ENCODE measurements around the gene DSCAM. TPM values are rescaled to one million over a fixed set of nuclear protein-coding genes. Genes with fewer than 3 reads are reported as not detected.

The DSCAM gene
- total RNA-seq, 2 experiments from 2014 or later, result not detected

GRCh38 chr21:40060083-40060677 lies 786.8 kb downstream of the DSCAM start:
- Mint-ChIP-seq H3K36me3 (ENCODE audit: low read depth) (no peaks in the 10 kb centered on the region), H3K4me3 (no peak overlapping the region), H3K9me3 (peaks cover 2% of the 10 kb centered on the region), H3K4me1 (ENCODE audit: low read depth) (no peaks in the 10 kb centered on the region), H3K27ac (no peak overlapping the region), H3K27me3 (peaks cover 6% of the 10 kb centered on the region)
- Histone ChIP-seq H3K4me3 (ENCODE audit: low read length) (no peak overlapping the region), H3K27ac (ENCODE audit: low read depth in 1 of 2, low read length in 2 of 2) (no peak overlapping the region), H3K4me1 (ENCODE audit: insufficient read depth, low read length) (no peaks in the 10 kb centered on the region), H3K27me3 (ENCODE audit: control insufficient read depth in 1 of 2, insufficient read depth in 2 of 2, low read length in 2 of 2) (peaks cover 0 to 2% of the 10 kb centered on the region in 2 experiments), H3K9me3 (ENCODE audit: control insufficient read depth in 1 of 2, insufficient read depth in 1 of 2, low read length in 2 of 2) (no peaks in the 10 kb centered on the region), H3K36me3 (ENCODE audit: insufficient read depth, low read length) (no peaks in the 10 kb centered on the region)
- intact Hi-C loops (cut with DNase I, micrococcal nuclease), result no loop called here
- POLR2A ChIA-PET, result no interaction called here
- no peak for TF ChIP-seq CTCF (IDR thresholded peaks at IDR 0.05)
- CTCF ChIA-PET, result no interaction called here
- no peak for ATAC-seq (ENCODE audit: poor library complexity)
- no peak for DNase-seq

- peaks cover 0 to 8% of the 10 kb centered on the region in 2 experiments for H3K9me3 ChIP-seq (ENCODE audit: control insufficient read depth in 1 of 2, insufficient read depth in 1 of 2, low read length in 2 of 2)
- intact Hi-C loops (cut with DNase I, micrococcal nuclease), result no loop called here
- H3K27me3 ChIP-seq (ENCODE audit: control insufficient read depth in 1 of 2, insufficient read depth in 2 of 2, low read length in 2 of 2), result no peaks in the 10 kb centered on the region
- no peak overlapping the region for H3K4me3 ChIP-seq (ENCODE audit: low read length)
- H3K36me3 Mint-ChIP-seq (ENCODE audit: low read depth), result no peaks in the 10 kb centered on the region
- H3K27me3 Mint-ChIP-seq, result peaks cover 4% of the 10 kb centered on the region
- ChIA-PET POLR2A (no interaction called here), CTCF (no interaction called here)
- no peak overlapping the region for H3K27ac ChIP-seq (ENCODE audit: low read depth in 1 of 2, low read length in 2 of 2)
- H3K4me3 Mint-ChIP-seq, result no peak overlapping the region
- peaks cover 2% of the 10 kb centered on the region for H3K9me3 Mint-ChIP-seq
- no peaks in the 10 kb centered on the region for H3K4me1 Mint-ChIP-seq (ENCODE audit: low read depth)
- ATAC-seq (ENCODE audit: poor library complexity) (no peak), DNase-seq (no peak)
- no peaks in the 10 kb centered on the region for H3K4me1 ChIP-seq (ENCODE audit: insufficient read depth, low read length)
- TF ChIP-seq CTCF (IDR thresholded peaks at IDR 0.05), result no peak
- no peak overlapping the region for H3K27ac Mint-ChIP-seq
- no peaks in the 10 kb centered on the region for H3K36me3 ChIP-seq (ENCODE audit: insufficient read depth, low read length)
These were observed 789.6 kb downstream of the DSCAM start for GRCh38 chr21:40057331-40057730.

- DNase-seq, result no peak
- ChIA-PET CTCF (no interaction called here), POLR2A (no interaction called here)
- H3K4me3 ChIP-seq (ENCODE audit: low read length), result no peak overlapping the region
- H3K9me3 ChIP-seq (ENCODE audit: control insufficient read depth in 1 of 2, insufficient read depth in 1 of 2, low read length in 2 of 2), result peaks cover 0 to 8% of the 10 kb centered on the region in 2 experiments
- no peak for TF ChIP-seq CTCF (IDR thresholded peaks at IDR 0.05)
- Mint-ChIP-seq H3K4me3 (no peak overlapping the region), H3K36me3 (ENCODE audit: low read depth) (no peaks in the 10 kb centered on the region), H3K27ac (no peak overlapping the region), H3K27me3 (peaks cover 3% of the 10 kb centered on the region), H3K9me3 (peaks cover 2% of the 10 kb centered on the region), H3K4me1 (ENCODE audit: low read depth) (no peaks in the 10 kb centered on the region)
- intact Hi-C loops (cut with DNase I, micrococcal nuclease), result no loop called here
- no peak for ATAC-seq (ENCODE audit: poor library complexity)
- no peak overlapping the region for H3K27ac ChIP-seq (ENCODE audit: low read depth in 1 of 2, low read length in 2 of 2)
- H3K36me3 ChIP-seq (ENCODE audit: insufficient read depth, low read length), result no peaks in the 10 kb centered on the region
- no peaks in the 10 kb centered on the region for H3K4me1 ChIP-seq (ENCODE audit: insufficient read depth, low read length)
- H3K27me3 ChIP-seq (ENCODE audit: control insufficient read depth in 1 of 2, insufficient read depth in 2 of 2, low read length in 2 of 2), result no peaks in the 10 kb centered on the region
These were observed 790.9 kb downstream of the DSCAM start for GRCh38 chr21:40056031-40056430.
